ENCODE data around the gene TAS2R60.

GRCh38 chr7:143454091-143454680 lies 10.9 kb downstream of the TAS2R60 start:
- no peak for TF ChIP-seq STAT1 (IDR thresholded peaks at IDR 0.05; ENCODE audit: unreplicated experiment)
- no peak for TF ChIP-seq CTCF (conservative IDR thresholded peaks at IDR 0.05; ENCODE audit: low read depth in 2 of 2)
- TF ChIP-seq EZH2phosphoT487 (IDR thresholded peaks at IDR 0.05; ENCODE audit: unreplicated experiment): no peak
- no peak for TF ChIP-seq EZH2 (IDR thresholded peaks at IDR 0.05; ENCODE audit: low read depth, unreplicated experiment)
- no peak for TF ChIP-seq JUNB (IDR thresholded peaks at IDR 0.05; ENCODE audit: unreplicated experiment)
- no peak for TF ChIP-seq POLR2AphosphoS5 (IDR thresholded peaks at IDR 0.05; ENCODE audit: low read depth)
- TF ChIP-seq REST (IDR thresholded peaks at IDR 0.05; ENCODE audit: unreplicated experiment): no peak
- no peak for TF ChIP-seq ETS1 (IDR thresholded peaks at IDR 0.05)
- TF ChIP-seq ZNF462 (CRISPR knock-in tag; IDR thresholded peaks at IDR 0.05): no peak
- no peak for TF ChIP-seq NANOG (IDR thresholded peaks at IDR 0.05; ENCODE audit: borderline replicate concordance)
- TF ChIP-seq CREB1 (CRISPR knock-in tag; IDR thresholded peaks at IDR 0.05; ENCODE audit: low read depth): no peak
